HG03108 (cell line): ENCODE measurements around the gene ZNF672.
"Not testable (repeated sequence)": the region's sequence is repeated elsewhere in the genome, so short reads cannot be mapped to it uniquely, and the experiment has no call there.

Experiments used
- ATAC-seq: cut with Tn5 transposase; IDR thresholded peaks from one replicate; pipeline ENCODE4 v1.9.1; 2021; ENCODE audit warnings: moderate library complexity; ENCODE audit not compliant: unreplicated experiment

Gene ZNF672

GRCh38 chr1:248837781-248838356, at the start of gene ZNF672:
Gene ZNF672 (plus strand): TSS chr1:248838224. CDS start chr1:248847275, 9,051 bp downstream.
- ATAC-seq = peak; percentile 85

- no peak for ATAC-seq
Observed at GRCh38 chr1:248788327-248788726, 49.7 kb upstream of the ZNF672 start.

- ATAC-seq = not testable (repeated sequence)
Observed at GRCh38 chr1:248789337-248789736, 48.7 kb upstream of the ZNF672 start.

- ATAC-seq = no peak
Observed at GRCh38 chr1:248790456-248790855, 47.6 kb upstream of the ZNF672 start.

- no peak for ATAC-seq
Observed at GRCh38 chr1:248791010-248791409, 47.0 kb upstream of the ZNF672 start.

- ATAC-seq = no peak
Observed at GRCh38 chr1:248792342-248792741, 45.7 kb upstream of the ZNF672 start.

GRCh38 chr1:248793592-248793991, 44.4 kb upstream of the ZNF672 start:
- ATAC-seq = peak; percentile 86

- not testable (repeated sequence) for ATAC-seq
Observed at GRCh38 chr1:248794663-248795062, 43.4 kb upstream of the ZNF672 start.

- no peak for ATAC-seq
Observed at GRCh38 chr1:248798791-248799190, 39.2 kb upstream of the ZNF672 start.

GRCh38 chr1:248800459-248800858, 37.6 kb upstream of the ZNF672 start:
- no peak for ATAC-seq

GRCh38 chr1:248802454-248802853, 35.6 kb upstream of the ZNF672 start:
- no peak for ATAC-seq

GRCh38 chr1:248803501-248803900, 34.5 kb upstream of the ZNF672 start:
- not testable (repeated sequence) for ATAC-seq

GRCh38 chr1:248804771-248805681, 33.0 kb upstream of the ZNF672 start:
- ATAC-seq = peak; percentile 92

- no peak for ATAC-seq
Observed at GRCh38 chr1:248805876-248806275, 32.1 kb upstream of the ZNF672 start.

GRCh38 chr1:248807067-248807737, 30.8 kb upstream of the ZNF672 start:
- ATAC-seq = peak; percentile 43

- no peak for ATAC-seq
Observed at GRCh38 chr1:248808876-248809275, 29.1 kb upstream of the ZNF672 start.

- ATAC-seq = no peak
Observed at GRCh38 chr1:248810000-248810726, 27.9 kb upstream of the ZNF672 start.

GRCh38 chr1:248810727-248811513, 27.1 kb upstream of the ZNF672 start:
- ATAC-seq = no peak

- no peak for ATAC-seq
Observed at GRCh38 chr1:248811514-248812490, 26.2 kb upstream of the ZNF672 start.
